ENCODE measurements around the gene TPD52L2.

The TPD52L2 gene

DNA sequence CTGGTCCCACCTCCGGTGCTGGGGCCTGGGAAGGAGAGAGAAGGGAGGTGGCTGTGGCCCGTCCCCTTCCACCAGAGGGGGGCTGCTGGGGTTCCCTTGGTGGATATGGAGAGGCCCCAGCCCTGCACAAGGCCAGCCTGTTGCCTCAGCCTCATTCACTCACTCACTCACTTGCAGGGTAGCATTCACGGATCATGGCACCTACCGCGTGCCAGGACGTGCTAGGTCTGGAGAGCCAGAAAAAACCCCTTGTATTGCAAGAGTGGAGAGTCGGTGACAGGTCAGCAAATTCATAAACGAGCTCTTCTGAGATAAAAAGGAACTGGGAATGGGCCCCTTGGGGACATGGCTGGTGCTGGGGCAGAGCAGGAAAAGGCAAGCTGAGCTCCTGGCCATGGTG lies 27.6 kb upstream of the TPD52L2 start:
- H3K36me3 ChIP-seq (ENCODE audit: control insufficient read depth, insufficient read depth, low read length), result no peaks in the 10 kb centered on the region
- H3K27me3 ChIP-seq (replicated peaks; ENCODE audit: control insufficient read depth, insufficient read depth, low read length), result no peaks in the 10 kb centered on the region; the same call in 1 of the 2 replicates
- no peak for DNase-seq (ENCODE audit: extremely low read depth, insufficient read length)
- no peak for TF ChIP-seq CTCF (IDR thresholded peaks at IDR 0.05; ENCODE audit: insufficient read depth, low read length, poor library complexity, severe bottlenecking)
- H3K4me3 ChIP-seq (replicated peaks; ENCODE audit: low read depth, low read length), result no peak overlapping the region

- TF ChIP-seq CTCF (IDR thresholded peaks at IDR 0.05; ENCODE audit: insufficient read depth, low read length, poor library complexity, severe bottlenecking), result no peak
- DNase-seq (ENCODE audit: extremely low read depth, insufficient read length), result no peak
- H3K4me3 ChIP-seq (replicated peaks; ENCODE audit: low read depth, low read length), result no peak overlapping the region
- H3K27me3 ChIP-seq (replicated peaks; ENCODE audit: control insufficient read depth, insufficient read depth, low read length), result no peaks in the 10 kb centered on the region; the same call in 1 of the 2 replicates
- H3K36me3 ChIP-seq (ENCODE audit: control insufficient read depth, insufficient read depth, low read length), result no peaks in the 10 kb centered on the region
Observed at GRCh38 chr20:63839620-63840019, 25.4 kb upstream of the TPD52L2 start.

DNA sequence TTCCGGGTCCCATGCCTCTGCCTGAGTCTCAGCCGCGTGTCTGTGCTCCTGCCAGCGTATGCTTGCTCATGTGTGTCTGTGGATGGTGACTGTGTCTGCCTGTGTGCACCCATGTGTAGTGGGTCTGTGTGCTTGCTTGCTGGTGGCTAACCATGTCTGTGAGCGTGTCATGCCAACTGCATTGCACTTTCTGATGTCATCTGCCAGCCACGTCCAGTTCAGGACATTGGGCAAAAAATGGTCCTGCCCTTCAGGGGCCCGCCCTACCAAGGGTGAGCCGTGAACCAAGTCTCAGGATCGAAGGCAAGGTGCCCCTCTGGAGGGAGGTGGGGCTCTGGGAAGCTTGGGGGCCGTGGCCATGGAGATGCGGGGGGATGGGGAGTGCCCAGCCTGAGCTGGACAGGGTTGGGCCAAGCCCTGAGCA lies 24.7 kb upstream of the TPD52L2 start:
- peaks cover 2% of the 10 kb centered on the region for H3K27me3 ChIP-seq (replicated peaks; ENCODE audit: control insufficient read depth, insufficient read depth, low read length)
- no peaks in the 10 kb centered on the region for H3K36me3 ChIP-seq (ENCODE audit: control insufficient read depth, insufficient read depth, low read length)
- no peak overlapping the region for H3K4me3 ChIP-seq (replicated peaks; ENCODE audit: low read depth, low read length)
- no peak for DNase-seq (ENCODE audit: extremely low read depth, insufficient read length)
- no peak for TF ChIP-seq CTCF (IDR thresholded peaks at IDR 0.05; ENCODE audit: insufficient read depth, low read length, poor library complexity, severe bottlenecking)

DNA sequence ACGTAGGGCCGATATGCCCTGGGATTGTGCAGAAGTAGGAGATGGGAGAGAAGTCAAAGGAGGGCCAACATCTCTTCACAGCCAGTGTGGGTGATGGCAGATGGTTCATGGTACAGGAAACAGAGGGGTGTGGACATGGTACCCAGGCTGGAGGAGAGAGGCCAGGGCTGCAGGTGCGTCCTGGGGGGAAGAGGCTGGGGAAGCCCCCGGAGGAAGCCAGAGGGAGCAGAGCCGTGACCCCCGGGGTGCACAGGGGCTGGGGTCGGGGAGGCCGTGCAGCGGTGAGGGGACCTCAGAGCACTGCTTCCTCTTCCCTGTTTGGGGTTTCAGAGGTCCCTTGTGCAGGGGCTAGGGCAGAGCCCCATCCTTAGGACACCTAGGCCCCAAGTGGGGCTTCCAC lies 22.8 kb upstream of the TPD52L2 start:
- Histone ChIP-seq H3K4me3 (replicated peaks; ENCODE audit: low read depth, low read length) (no peak overlapping the region), H3K27me3 (replicated peaks; ENCODE audit: control insufficient read depth, insufficient read depth, low read length) (peaks cover 4% of the 10 kb centered on the region), H3K36me3 (ENCODE audit: control insufficient read depth, insufficient read depth, low read length) (no peaks in the 10 kb centered on the region)
- DNase-seq (ENCODE audit: extremely low read depth, insufficient read length), result no peak
- no peak for TF ChIP-seq CTCF (IDR thresholded peaks at IDR 0.05; ENCODE audit: insufficient read depth, low read length, poor library complexity, severe bottlenecking)

- Histone ChIP-seq H3K27me3 (replicated peaks; ENCODE audit: control insufficient read depth, insufficient read depth, low read length) (peaks cover 4% of the 10 kb centered on the region), H3K4me3 (replicated peaks; ENCODE audit: low read depth, low read length) (no peak overlapping the region), H3K36me3 (ENCODE audit: control insufficient read depth, insufficient read depth, low read length) (no peaks in the 10 kb centered on the region)
- no peak for TF ChIP-seq CTCF (IDR thresholded peaks at IDR 0.05; ENCODE audit: insufficient read depth, low read length, poor library complexity, severe bottlenecking)
- no peak for DNase-seq (ENCODE audit: extremely low read depth, insufficient read length)
Observed at GRCh38 chr20:63843222-63843621, 21.8 kb upstream of the TPD52L2 start.

DNA sequence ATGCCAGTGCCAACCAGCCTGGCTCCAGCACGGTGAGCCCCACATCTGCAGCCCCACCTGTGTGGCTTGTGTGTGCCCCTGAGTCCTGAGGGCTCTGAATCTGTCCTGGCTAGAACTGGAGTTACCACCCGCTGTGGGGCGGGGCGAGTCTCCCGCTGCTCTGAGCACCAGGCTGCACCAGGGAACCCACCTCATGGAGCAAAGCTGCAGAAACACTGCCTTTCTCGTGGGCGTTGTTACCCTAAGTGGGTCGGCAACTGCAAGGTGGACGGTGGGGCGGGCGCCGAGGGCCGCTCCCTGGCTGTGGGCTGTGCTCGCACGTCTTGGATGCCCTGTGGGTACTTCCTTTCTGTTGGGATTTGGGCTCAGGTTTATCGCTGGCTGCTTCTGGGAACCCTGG lies 21.3 kb upstream of the TPD52L2 start:
- no peak for TF ChIP-seq CTCF (IDR thresholded peaks at IDR 0.05; ENCODE audit: insufficient read depth, low read length, poor library complexity, severe bottlenecking)
- Histone ChIP-seq H3K4me3 (replicated peaks; ENCODE audit: low read depth, low read length) (no peak overlapping the region), H3K27me3 (replicated peaks; ENCODE audit: control insufficient read depth, insufficient read depth, low read length) (peaks cover 4% of the 10 kb centered on the region), H3K36me3 (ENCODE audit: control insufficient read depth, insufficient read depth, low read length) (no peaks in the 10 kb centered on the region)
- no peak for DNase-seq (ENCODE audit: extremely low read depth, insufficient read length)
